Panc1 (cell line): ENCODE data around the gene CA10.

Experiments used
- CTCF ChIP-seq: fragments of 450-650 bp; IDR thresholded peaks from 2 replicates; pipeline ENCODE4 v1.5.1; 2017; ENCODE audit warnings: mild to moderate bottlenecking
- POLR2AphosphoS5 ChIP-seq: IDR thresholded peaks from 2 replicates; pipeline ENCODE4 v1.6.1; 2012; ENCODE audit warnings: mild to moderate bottlenecking, low read depth, low read length, moderate library complexity

GRCh38 chr17:51842763-51843162 is 315.8 kb downstream of the CA10 start:
- TF ChIP-seq CTCF = no peak
- no peak for TF ChIP-seq POLR2AphosphoS5
